GM12878 (cell line): ENCODE measurements around the gene DIPK1A. TPM values are rescaled to one million over a fixed set of nuclear protein-coding genes. Genes with fewer than 3 reads are reported as not detected.

Source experiments
- CBFB ChIP-seq: IDR thresholded peaks from 2 replicates; pipeline ENCODE4 v1.6.1; 2016; ENCODE audit warnings: antibody characterized with exemption, low read depth
- CBX3 ChIP-seq: fragments of 200-600 bp; sonication (generic); IDR thresholded peaks from 2 replicates; pipeline ENCODE4 v1.6.1; 2016; ENCODE audit warnings: low read depth, borderline replicate concordance
- CBX5 ChIP-seq: sonication (generic); IDR thresholded peaks from 2 replicates; pipeline ENCODE4 v1.6.1; 2016; ENCODE audit warnings: low read depth, moderate library complexity, mild to moderate bottlenecking, inconsistent platforms
- CHD1 ChIP-seq: IDR thresholded peaks from 2 replicates; pipeline ENCODE4 v1.6.1; 2012; ENCODE audit warnings: low read depth, low read length, improper control_type of control experiment
- CUX1 ChIP-seq: IDR thresholded peaks from 2 replicates; pipeline ENCODE4 v1.6.1; 2012; ENCODE audit warnings: improper control_type of control experiment, low read depth, low read length; ENCODE audit not compliant: insufficient replicate concordance
- DPF2 ChIP-seq: fragments of 450-650 bp; IDR thresholded peaks from 2 replicates; pipeline ENCODE4 v1.6.1; 2017; ENCODE audit warnings: mild to moderate bottlenecking
- EED ChIP-seq: sonication (generic); IDR thresholded peaks from 2 replicates; pipeline ENCODE4 v1.6.1; 2016; ENCODE audit warnings: antibody characterized with exemption, low read depth
- EGR1 ChIP-seq, 2 experiments: IDR thresholded peaks; 1 replicate in 1 of 2; 2 replicates in 1 of 2; pipeline ENCODE4 v1.6.1; 2011 to 2012; ENCODE audit warnings: low read depth in 2 of 2, low read length in 2 of 2, borderline replicate concordance in 1 of 2, mild to moderate bottlenecking in 1 of 2, moderate library complexity in 1 of 2
- FOXK2 ChIP-seq: fragments of 450-650 bp; IDR thresholded peaks from 2 replicates; pipeline ENCODE4 v1.6.1; 2017; ENCODE audit warnings: mild to moderate bottlenecking, moderate library complexity
- HCFC1 ChIP-seq: fragments of 150-350 bp; IDR thresholded peaks from 2 replicates; pipeline ENCODE4 v1.6.1; 2014; ENCODE audit warnings: low read length
- JUNB ChIP-seq: IDR thresholded peaks from 2 replicates; pipeline ENCODE4 v1.6.1; 2016; ENCODE audit warnings: antibody characterized with exemption, mild to moderate bottlenecking
- LARP7 ChIP-seq: fragments of 450-650 bp; IDR thresholded peaks from 2 replicates; pipeline ENCODE4 v1.6.1; 2017; ENCODE audit warnings: mild to moderate bottlenecking
- MXI1 ChIP-seq: fragments of 150-350 bp; IDR thresholded peaks from 2 replicates; pipeline ENCODE4 v1.6.1; 2011; ENCODE audit warnings: low read depth, mild to moderate bottlenecking, inconsistent platforms, low read length, improper control_type of control experiment
- MYB ChIP-seq: fragments of 150-350 bp; IDR thresholded peaks from 2 replicates; pipeline ENCODE4 v1.6.1; 2014; ENCODE audit warnings: mild to moderate bottlenecking, low read depth, low read length, borderline replicate concordance
- NBN ChIP-seq: fragments of 450-650 bp; IDR thresholded peaks from 2 replicates; pipeline ENCODE4 v1.6.1; 2016
- NFXL1 ChIP-seq: fragments of 450-650 bp; IDR thresholded peaks from 2 replicates; pipeline ENCODE4 v1.6.1; 2017; ENCODE audit warnings: antibody characterized with exemption, mild to moderate bottlenecking, borderline replicate concordance
- PKNOX1 ChIP-seq: fragments of 450-650 bp; IDR thresholded peaks from 2 replicates; pipeline ENCODE4 v1.6.1; 2016; ENCODE audit warnings: mild to moderate bottlenecking
- POLR2AphosphoS5 ChIP-seq: IDR thresholded peaks from 2 replicates; pipeline ENCODE4 v1.6.1; 2011; ENCODE audit warnings: mild to moderate bottlenecking, low read length, inconsistent platforms
- RAD51 ChIP-seq: fragments of 450-650 bp; IDR thresholded peaks from 2 replicates; pipeline ENCODE4 v1.6.1; 2016; ENCODE audit warnings: moderate library complexity, mild to moderate bottlenecking, inconsistent platforms
- SIX5 ChIP-seq: IDR thresholded peaks from 2 replicates; pipeline ENCODE4 v1.6.1; 2011; ENCODE audit warnings: mild to moderate bottlenecking, low read depth, low read length, moderate library complexity; ENCODE audit not compliant: severe bottlenecking
- SREBF2 ChIP-seq: IDR thresholded peaks from 2 replicates; pipeline ENCODE4 v1.6.1; 2012; ENCODE audit warnings: mild to moderate bottlenecking, low read length
- STAT1 ChIP-seq: fragments of 450-650 bp; conservative IDR thresholded peaks from 2 replicates; pipeline ENCODE4 v1.6.1; 2014; ENCODE audit warnings: antibody characterized with exemption, mild to moderate bottlenecking
- TCF3 ChIP-seq: IDR thresholded peaks from 2 replicates; pipeline ENCODE4 v1.6.1; 2012; ENCODE audit warnings: low read depth, mild to moderate bottlenecking, low read length, borderline replicate concordance; ENCODE audit not compliant: insufficient read depth
- USF1 ChIP-seq: IDR thresholded peaks from 2 replicates; pipeline ENCODE4 v1.6.1; 2011; ENCODE audit warnings: borderline replicate concordance, low read depth, mild to moderate bottlenecking, moderate library complexity, mixed read lengths, low read length; ENCODE audit not compliant: insufficient read depth; ENCODE audit errors: extremely low read length
- ZNF622 ChIP-seq: fragments of 450-650 bp; IDR thresholded peaks from 2 replicates; pipeline ENCODE4 v1.6.1; 2017; ENCODE audit warnings: mild to moderate bottlenecking, inconsistent platforms
- ZZZ3 ChIP-seq: IDR thresholded peaks from 2 replicates; pipeline ENCODE4 v1.6.1; 2011; ENCODE audit warnings: low read depth; ENCODE audit not compliant: control insufficient read depth, insufficient read length
- polyA plus RNA-seq, 11 experiments: library from polyadenylated mRNA; depleted of rRNA in 4 of 11; unstranded in 6 of 11; stranded (reverse) in 5 of 11; fragments of >200 nt; fragmentation: Nextera tagmentation in 4 of 11; fragmentation: Illumina TruSeq in 1 of 11; extraction: Ambion mirVana in 4 of 11; extraction: Trizol in 1 of 11; gene quantifications; 1 replicate in 1 of 11; 2 replicates in 10 of 11; pipeline versions ENCODE4 v1.2.1 to v1.2.3, GENCODE V29; 2011 to 2016; ENCODE audit warnings: inconsistent platforms in 2 of 11, missing spikeins in 2 of 11, low read depth in 1 of 11
- total RNA-seq, 4 experiments: library from RNA; depleted of rRNA in 3 of 4; stranded (reverse); fragments of >200 nt in 3 of 4; fragmentation: Illumina TruSeq in 1 of 4; extraction: Trizol in 1 of 4; gene quantifications; 2 replicates each; pipeline versions ENCODE4 v1.2.1 to v1.2.3, GENCODE V29; 2013 to 2021

The DIPK1A gene
- total and polyA plus RNA-seq, 10 of the 15 experiments (the other 5 are each of a cell fraction or from before 2014, with no cell fraction given) = 4.9 to 15.0 (median 9.7) TPM

GRCh38 chr1:92961131-92961895 is at the start of gene DIPK1A (continued):
- 0 out of 2 replicates have a peak, but pooled peaks have one; percentile 89 for TF ChIP-seq DPF2
- no peak for TF ChIP-seq SREBF2
- no peak for TF ChIP-seq ZNF622
- no peak for TF ChIP-seq EED
- TF ChIP-seq POLR2AphosphoS5 = 0 out of 2 replicates have a peak, but pooled peaks have one; percentile 27
- TF ChIP-seq CUX1 = no peak
- no peak for TF ChIP-seq PKNOX1
- no peak for TF ChIP-seq NBN
- TF ChIP-seq SIX5 = no peak
- TF ChIP-seq LARP7 = peak; percentile 90
- TF ChIP-seq MXI1 = no peak; the same call in 1 of the 2 replicates
- 0 out of 2 replicates have a peak, but pooled peaks have one; percentile 20 for TF ChIP-seq CHD1
- TF ChIP-seq FOXK2 = no peak
- TF ChIP-seq RAD51 = no peak
- TF ChIP-seq EGR1 (IDR thresholded peaks at IDR 0.05; ENCODE audit: borderline replicate concordance in 1 of 2, low read depth in 2 of 2, low read length in 2 of 2) = peak in 1 of 2 experiments; percentile 83; a peak in 2 of 3 replicates
- TF ChIP-seq MYB = no peak
- TF ChIP-seq CBX5 = 0 out of 2 replicates have a peak, but pooled peaks have one; percentile 2
- no peak for TF ChIP-seq JUNB
- no peak for TF ChIP-seq STAT1
- TF ChIP-seq NFXL1 = no peak
- 0 out of 2 replicates have a peak, but pooled peaks have one; percentile 14 for TF ChIP-seq HCFC1
- no peak for TF ChIP-seq ZZZ3
- no peak for TF ChIP-seq USF1
- TF ChIP-seq CBX3 = no peak
- TF ChIP-seq CBFB = no peak
- 0 out of 2 replicates have a peak, but pooled peaks have one; percentile 34 for TF ChIP-seq TCF3
